ENCODE measurements around the gene RABL6.
"Not testable (repeated sequence)": the region's sequence is repeated elsewhere in the genome, so short reads cannot be mapped to it uniquely, and the experiment has no call there.

The RABL6 gene

DNA sequence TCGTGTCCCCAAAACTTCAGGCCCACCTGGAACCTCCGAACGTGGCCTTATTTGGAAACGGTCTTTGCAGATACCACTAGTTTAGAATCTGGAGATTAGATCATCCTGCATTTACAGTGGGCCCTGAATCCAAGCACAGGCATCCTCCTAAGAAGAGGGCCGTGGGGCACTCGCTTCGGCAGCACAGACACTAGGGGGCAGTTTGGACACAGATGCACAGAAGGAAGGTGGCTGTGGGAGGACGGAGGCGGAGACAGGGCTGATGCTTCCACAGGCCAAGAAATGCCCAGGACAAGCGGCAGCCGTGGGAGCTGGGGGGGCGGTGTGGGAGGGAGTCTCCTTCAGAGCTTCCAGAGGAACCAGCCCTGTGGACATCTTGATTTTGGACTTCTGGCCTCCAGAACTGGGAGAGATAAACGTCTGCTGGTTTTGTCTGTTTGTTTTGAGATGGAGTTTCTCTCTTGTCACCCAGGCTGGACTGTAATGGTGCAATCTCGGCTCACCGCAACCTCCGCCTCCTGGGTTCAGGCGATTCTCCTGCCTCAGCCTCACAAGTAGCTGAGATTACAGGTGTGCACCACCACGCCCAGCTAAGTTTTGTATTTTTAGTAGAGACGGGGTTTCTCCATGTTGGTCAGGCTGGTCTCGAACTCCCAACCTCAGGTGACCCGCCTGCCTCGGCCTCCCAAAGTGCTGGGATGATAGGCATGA is 46.8 kb upstream of the RABL6 start:
- Histone ChIP-seq H3K4me1 (ENCODE audit: low read depth, poor library complexity, severe bottlenecking) (peaks cover 31% of the 10 kb centered on the region), H3K27me3 (ENCODE audit: insufficient read depth, low read depth) (peaks cover 29% of the 10 kb centered on the region), H3K4me2 (peak overlapping the region; percentile 30; the same call in 1 of the 2 replicates)
- H3K79me2 ChIP-seq (ENCODE audit: insufficient read depth, low read depth); H3K27ac ChIP-seq; H3K36me3 ChIP-seq (ENCODE audit: insufficient read depth); H2AFZ ChIP-seq (ENCODE audit: low read depth); H4K20me1 ChIP-seq (ENCODE audit: insufficient read depth); H3K9ac ChIP-seq; H3K4me3 ChIP-seq (IDR thresholded peaks at IDR 0.05; ENCODE audit: insufficient read depth, low read depth, low read length): not testable (repeated sequence)
- TF ChIP-seq, protein P1, sequence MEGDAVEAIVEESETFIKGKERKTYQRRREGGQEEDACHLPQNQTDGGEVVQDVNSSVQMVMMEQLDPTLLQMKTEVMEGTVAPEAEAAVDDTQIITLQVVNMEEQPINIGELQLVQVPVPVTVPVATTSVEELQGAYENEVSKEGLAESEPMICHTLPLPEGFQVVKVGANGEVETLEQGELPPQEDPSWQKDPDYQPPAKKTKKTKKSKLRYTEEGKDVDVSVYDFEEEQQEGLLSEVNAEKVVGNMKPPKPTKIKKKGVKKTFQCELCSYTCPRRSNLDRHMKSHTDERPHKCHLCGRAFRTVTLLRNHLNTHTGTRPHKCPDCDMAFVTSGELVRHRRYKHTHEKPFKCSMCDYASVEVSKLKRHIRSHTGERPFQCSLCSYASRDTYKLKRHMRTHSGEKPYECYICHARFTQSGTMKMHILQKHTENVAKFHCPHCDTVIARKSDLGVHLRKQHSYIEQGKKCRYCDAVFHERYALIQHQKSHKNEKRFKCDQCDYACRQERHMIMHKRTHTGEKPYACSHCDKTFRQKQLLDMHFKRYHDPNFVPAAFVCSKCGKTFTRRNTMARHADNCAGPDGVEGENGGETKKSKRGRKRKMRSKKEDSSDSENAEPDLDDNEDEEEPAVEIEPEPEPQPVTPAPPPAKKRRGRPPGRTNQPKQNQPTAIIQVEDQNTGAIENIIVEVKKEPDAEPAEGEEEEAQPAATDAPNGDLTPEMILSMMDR (conservative IDR thresholded peaks at IDR 0.05; ENCODE audit: low read depth, low read length), result peak; percentile 71

DNA sequence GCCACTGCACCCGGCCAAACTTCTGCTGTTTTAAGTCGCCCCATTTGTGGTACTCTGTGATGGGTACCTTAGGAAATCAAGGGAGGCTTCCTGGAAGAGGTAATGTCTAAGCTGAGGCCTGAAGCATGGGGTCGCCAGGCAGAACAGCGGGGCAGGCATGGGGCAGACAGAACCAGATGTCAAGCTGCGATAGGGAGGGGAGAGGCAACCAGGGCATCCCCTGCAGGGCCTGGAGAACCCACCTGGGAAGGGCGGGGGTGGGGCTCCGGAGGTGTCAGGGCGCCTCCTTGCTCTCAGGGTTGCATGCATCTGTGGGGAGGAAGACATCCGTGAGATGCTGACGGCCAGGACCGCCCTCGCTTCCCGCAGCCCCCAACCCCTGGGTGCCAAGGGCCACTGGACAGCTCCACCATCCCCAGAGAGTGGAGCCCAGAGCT is 46.2 kb upstream of the RABL6 start:
- H4K20me1 ChIP-seq (ENCODE audit: insufficient read depth), result no peaks in the 10 kb centered on the region
- H3K79me2 ChIP-seq (ENCODE audit: insufficient read depth, low read depth), result no peaks in the 10 kb centered on the region
- no peak overlapping the region for H3K27ac ChIP-seq
- no peaks in the 10 kb centered on the region for H3K36me3 ChIP-seq (ENCODE audit: insufficient read depth)
- H2AFZ ChIP-seq (ENCODE audit: low read depth), result no peak overlapping the region; the same call in 1 of the 2 replicates
- peaks cover 37% of the 10 kb centered on the region for H3K4me1 ChIP-seq (ENCODE audit: low read depth, poor library complexity, severe bottlenecking)
- H3K9ac ChIP-seq, result no peak overlapping the region
- H3K27me3 ChIP-seq (ENCODE audit: insufficient read depth, low read depth), result peaks cover 29% of the 10 kb centered on the region
- TF ChIP-seq, protein P1 (conservative IDR thresholded peaks at IDR 0.05; ENCODE audit: low read depth, low read length), result no peak
- peak overlapping the region; percentile 30; the same call in 1 of the 2 replicates for H3K4me2 ChIP-seq
- H3K4me3 ChIP-seq (IDR thresholded peaks at IDR 0.05; ENCODE audit: insufficient read depth, low read depth, low read length), result no peak overlapping the region

DNA sequence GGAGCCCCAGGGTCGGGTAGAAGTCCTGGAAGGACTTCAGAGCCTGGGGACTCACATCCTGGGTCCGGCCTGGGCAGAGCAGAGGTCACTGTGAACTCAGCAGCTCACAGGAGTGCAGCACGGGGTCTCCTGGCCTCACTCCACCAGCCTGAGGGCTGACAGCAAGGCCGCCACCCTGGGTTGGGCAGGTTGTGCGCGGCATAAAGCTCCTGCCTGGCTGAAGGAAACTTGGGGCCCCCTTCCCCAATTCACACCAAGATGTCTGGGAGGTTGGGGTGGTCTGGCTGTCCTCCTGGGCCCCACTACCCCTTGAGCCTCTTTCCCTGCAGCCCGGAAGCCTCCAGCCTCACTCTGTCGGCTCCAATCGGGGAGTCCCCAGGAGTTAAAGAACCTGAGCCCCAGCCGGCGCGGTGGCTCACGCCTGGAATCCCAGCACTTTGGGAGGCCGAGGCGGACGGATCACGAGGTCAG is 45.5 kb upstream of the RABL6 start:
- no peak overlapping the region for H3K9ac ChIP-seq
- H3K4me1 ChIP-seq (ENCODE audit: low read depth, poor library complexity, severe bottlenecking), result peaks cover 44% of the 10 kb centered on the region
- H3K4me3 ChIP-seq (IDR thresholded peaks at IDR 0.05; ENCODE audit: insufficient read depth, low read depth, low read length), result no peak overlapping the region
- H3K4me2 ChIP-seq, result no peak overlapping the region
- no peak overlapping the region for H3K27ac ChIP-seq
- no peak overlapping the region for H2AFZ ChIP-seq (ENCODE audit: low read depth)
- H3K36me3 ChIP-seq (ENCODE audit: insufficient read depth), result no peaks in the 10 kb centered on the region
- H3K27me3 ChIP-seq (ENCODE audit: insufficient read depth, low read depth), result peaks cover 28% of the 10 kb centered on the region
- TF ChIP-seq, protein P1 (conservative IDR thresholded peaks at IDR 0.05; ENCODE audit: low read depth, low read length), result no peak
- H4K20me1 ChIP-seq (ENCODE audit: insufficient read depth), result no peaks in the 10 kb centered on the region
- no peaks in the 10 kb centered on the region for H3K79me2 ChIP-seq (ENCODE audit: insufficient read depth, low read depth)

DNA sequence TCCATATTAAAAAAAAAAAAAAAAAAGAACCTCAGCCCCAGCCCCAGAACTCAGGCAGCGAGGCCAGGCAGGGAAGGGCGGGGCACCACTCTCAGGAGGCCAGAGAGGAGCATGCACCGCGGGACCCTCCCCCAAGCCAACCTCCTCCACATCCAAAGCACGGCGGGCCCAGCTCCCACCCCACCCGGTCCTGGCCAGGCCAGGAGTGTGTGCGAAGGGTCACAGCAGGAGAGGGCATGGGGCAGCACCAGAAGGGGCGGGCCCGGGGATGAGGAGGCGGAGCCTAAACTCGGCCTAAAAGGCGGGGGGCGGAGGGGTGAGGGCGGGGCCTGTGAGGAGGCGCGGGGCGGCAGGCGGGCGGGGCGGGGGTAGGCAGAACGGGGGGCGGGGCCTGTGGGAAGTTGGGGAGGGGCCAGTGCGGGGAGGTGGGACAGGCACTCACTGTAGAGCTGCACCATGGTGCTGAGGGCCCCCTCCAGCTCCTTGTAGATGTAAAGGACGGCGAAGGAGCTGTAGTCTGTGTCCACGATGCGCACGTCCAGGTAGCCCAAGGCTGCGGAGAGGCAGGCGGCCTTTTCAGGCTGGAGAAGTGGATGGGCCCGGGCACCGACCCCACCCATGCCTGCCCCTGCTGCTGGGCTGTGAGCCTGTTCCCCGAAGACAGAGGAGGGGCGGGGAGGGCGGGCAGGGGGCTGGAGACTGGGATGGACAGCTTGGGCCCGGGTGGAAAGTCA is 44.7 kb upstream of the RABL6 start:
- H3K4me1 ChIP-seq (ENCODE audit: low read depth, poor library complexity, severe bottlenecking), result peaks cover 52% of the 10 kb centered on the region
- no peaks in the 10 kb centered on the region for H3K36me3 ChIP-seq (ENCODE audit: insufficient read depth)
- TF ChIP-seq, protein P1 (conservative IDR thresholded peaks at IDR 0.05; ENCODE audit: low read depth, low read length), result no peak
- H2AFZ ChIP-seq (ENCODE audit: low read depth), result peak overlapping the region; percentile 44; the same call in 1 of the 2 replicates
- no peak overlapping the region for H3K27ac ChIP-seq
- H4K20me1 ChIP-seq (ENCODE audit: insufficient read depth), result no peaks in the 10 kb centered on the region
- no peak overlapping the region for H3K9ac ChIP-seq
- peaks cover 28% of the 10 kb centered on the region for H3K27me3 ChIP-seq (ENCODE audit: insufficient read depth, low read depth)
- no peak overlapping the region for H3K4me3 ChIP-seq (IDR thresholded peaks at IDR 0.05; ENCODE audit: insufficient read depth, low read depth, low read length)
- H3K4me2 ChIP-seq, result peak overlapping the region; percentile 36; the same call in 1 of the 2 replicates
- no peaks in the 10 kb centered on the region for H3K79me2 ChIP-seq (ENCODE audit: insufficient read depth, low read depth)
